Spleen (tissue), 11 donors: ENCODE data around the gene HSD17B14. TPM values are rescaled to one million over a fixed set of nuclear protein-coding genes. Genes with fewer than 3 reads are reported as not detected.

Source experiments
- DNase-seq: peaks from one replicate; pipeline ENCODE4 v3.0.0-alpha.2; 2020
- H3K27ac ChIP-seq, 8 donors: fragments of 200-600 bp; sonication (generic) in 7 of 8; 1 replicate in 4 of 8; 2 replicates in 4 of 8; pipeline versions ENCODE4 v1.5.0 to v1.8.0; 2016 to 2021; ENCODE audit warnings: inconsistent platforms in 4 of 8, mild to moderate bottlenecking in 4 of 8, moderate library complexity in 1 of 8
- H3K27me3 ChIP-seq, 7 donors: fragments of 200-600 bp; sonication (generic) in 6 of 7; replicated peaks in 1 of 7; 1 replicate in 4 of 7; 2 replicates in 3 of 7; pipeline versions ENCODE4 v1.5.0 to v1.8.0; 2016 to 2021; ENCODE audit warnings: inconsistent platforms in 3 of 7, mild to moderate bottlenecking in 1 of 7
- H3K36me3 ChIP-seq, 6 donors: fragments of 200-600 bp; sonication (generic) in 5 of 6; 1 replicate in 4 of 6; 2 replicates in 2 of 6; pipeline versions ENCODE4 v1.5.0 to v1.8.0; 2016 to 2021; ENCODE audit warnings: inconsistent platforms in 2 of 6
- H3K4me1 ChIP-seq, 6 donors: fragments of 200-600 bp; sonication (generic) in 5 of 6; 1 replicate in 3 of 6; 2 replicates in 3 of 6; pipeline versions ENCODE4 v1.5.0 to v1.8.0; 2016 to 2021; ENCODE audit warnings: inconsistent platforms in 3 of 6
- H3K4me3 ChIP-seq, 8 donors: fragments of 200-600 bp; sonication (generic) in 7 of 8; 1 replicate in 4 of 8; 2 replicates in 4 of 8; pipeline versions ENCODE4 v1.5.0 to v1.8.0; 2016 to 2021; ENCODE audit warnings: inconsistent platforms in 4 of 8, mild to moderate bottlenecking in 4 of 8, moderate library complexity in 2 of 8
- H3K9me3 ChIP-seq, 8 donors: fragments of 200-600 bp; sonication (generic) in 7 of 8; 1 replicate in 4 of 8; 2 replicates in 4 of 8; pipeline versions ENCODE4 v1.5.0 to v1.8.0; 2016 to 2021; ENCODE audit warnings: inconsistent platforms in 4 of 8
- POLR2A ChIP-seq, 3 donors: fragments of 450-650 bp; IDR thresholded peaks; one replicate each; pipeline ENCODE4 v1.5.1; 2017; ENCODE audit warnings: antibody characterized with exemption in 3 of 3, mild to moderate bottlenecking in 1 of 3
- POLR2AphosphoS5 ChIP-seq, 3 donors: sonication (generic); formaldehyde crosslinking; IDR thresholded peaks; one replicate each; pipeline ENCODE4 v1.5.1; 2017; ENCODE audit warnings: antibody characterized with exemption in 3 of 3
- WGBS, 5 donors: extraction: QIAGEN DNeasy Blood & Tissue Kit in 3 of 5; methylation state at CpG; one replicate each; pipeline versions ENCODE4 v1.1.5 to v1.1.7; 2013 to 2018; 5-methylcytosine and 5-hydroxymethylcytosine counted together
- intact Hi-C: fragments of 100-400 bp; cut with DNase I; formaldehyde crosslinking; loops from one replicate; pipeline ENCODE4 v1.15.0; 2023; ENCODE audit warnings: low total_unique reads
- polyA plus RNA-seq, 3 donors: library from polyadenylated mRNA; stranded (reverse); fragments of 200-250 nt; gene quantifications; one replicate each; pipeline ENCODE4 v1.2.1, GENCODE V29; 2013
- total RNA-seq, 7 donors: library from RNA; depleted of rRNA in 3 of 7; stranded (reverse); fragments of >200 nt in 3 of 7; fragmentation: NEBNext Ultra II Directional in 4 of 7; extraction: Animal tissue kit (Norgen Biotek cat#: 25700) in 4 of 7; gene quantifications; one replicate each; pipeline versions ENCODE4 v1.1.0 to v1.2.1, GENCODE V29; 2016 to 2021
- TF ChIP-seq, protein P1 (sequence below), 11 experiments: fragments of 200-600 bp in 7 of 11; fragments of 450-650 bp in 4 of 11; sonication (generic) in 4 of 11; IDR thresholded peaks in 8 of 11; conservative IDR thresholded peaks in 3 of 11; 1 replicate in 7 of 11; 2 replicates in 4 of 11; pipeline versions ENCODE4 v1.4.0 to v1.8.0; 2016 to 2021; ENCODE audit warnings: antibody characterized with exemption in 11 of 11, inconsistent platforms in 4 of 11, mild to moderate bottlenecking in 1 of 11
- donor health status: healthy with polysubstance abuse.
- donor health status: DM: no; HTN: no; CAD: no; lungs with moderate emphysema.
- donor health status: DM: no; HTN: no; CAD: no.
- donor health status: Bipolar disorder and iron deficiency.
- donor health status: healthy.
- donor health status: DM: no; HTN: no; CAD: no.
- donor health status: DM: yes; HTN: yes; CAD: no.

The HSD17B14 gene
- total and polyA plus RNA-seq, 10 donors = 2.4 to 16.5 (median 10.6) TPM

DNA sequence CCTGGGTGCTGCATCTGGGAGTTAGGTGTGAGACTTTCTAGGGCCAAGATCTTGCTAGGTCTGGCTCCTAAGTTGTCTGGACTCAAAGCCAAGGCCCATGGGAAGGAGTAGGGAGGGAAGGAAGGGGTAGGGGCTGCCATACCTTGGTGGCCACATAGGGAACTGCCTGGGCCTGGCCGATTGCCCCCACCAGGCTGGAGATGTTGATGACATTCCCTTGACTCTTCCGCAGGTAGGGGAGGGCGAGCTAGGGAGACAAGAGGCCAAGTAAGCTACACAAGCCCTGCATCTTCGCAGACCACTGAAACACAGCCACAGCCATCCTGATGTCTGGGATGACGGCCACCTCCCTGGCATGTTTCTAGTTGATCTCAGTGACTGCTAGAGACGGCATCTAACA is 21.4 kb downstream of the HSD17B14 start:
- WGBS, 5 donors = 83 to 96% (median 93%) methylated on average over 6 of the region's 6 CpGs
- DNase-seq = no peak
- Histone ChIP-seq H3K4me1 (peaks cover 11 to 43% (median 29%) of the 10 kb centered on the region in 6 donors), H3K27ac (no peak overlapping the region), H3K27me3 (peaks cover 0 to 8% (median 0%) of the 10 kb centered on the region in 7 donors), H3K9me3 (no peaks in the 10 kb centered on the region), H3K4me3 (no peak overlapping the region), H3K36me3 (no peaks in the 10 kb centered on the region)
- TF ChIP-seq POLR2A (IDR thresholded peaks at IDR 0.05) = no peak
- no peak for TF ChIP-seq POLR2AphosphoS5 (IDR thresholded peaks at IDR 0.05)
- TF ChIP-seq, protein P1, sequence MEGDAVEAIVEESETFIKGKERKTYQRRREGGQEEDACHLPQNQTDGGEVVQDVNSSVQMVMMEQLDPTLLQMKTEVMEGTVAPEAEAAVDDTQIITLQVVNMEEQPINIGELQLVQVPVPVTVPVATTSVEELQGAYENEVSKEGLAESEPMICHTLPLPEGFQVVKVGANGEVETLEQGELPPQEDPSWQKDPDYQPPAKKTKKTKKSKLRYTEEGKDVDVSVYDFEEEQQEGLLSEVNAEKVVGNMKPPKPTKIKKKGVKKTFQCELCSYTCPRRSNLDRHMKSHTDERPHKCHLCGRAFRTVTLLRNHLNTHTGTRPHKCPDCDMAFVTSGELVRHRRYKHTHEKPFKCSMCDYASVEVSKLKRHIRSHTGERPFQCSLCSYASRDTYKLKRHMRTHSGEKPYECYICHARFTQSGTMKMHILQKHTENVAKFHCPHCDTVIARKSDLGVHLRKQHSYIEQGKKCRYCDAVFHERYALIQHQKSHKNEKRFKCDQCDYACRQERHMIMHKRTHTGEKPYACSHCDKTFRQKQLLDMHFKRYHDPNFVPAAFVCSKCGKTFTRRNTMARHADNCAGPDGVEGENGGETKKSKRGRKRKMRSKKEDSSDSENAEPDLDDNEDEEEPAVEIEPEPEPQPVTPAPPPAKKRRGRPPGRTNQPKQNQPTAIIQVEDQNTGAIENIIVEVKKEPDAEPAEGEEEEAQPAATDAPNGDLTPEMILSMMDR (IDR thresholded peaks at IDR 0.05 in 8 of 11, conservative IDR thresholded peaks at IDR 0.05 in 3 of 11) = no peak
- intact Hi-C loops = no loop called here

DNA sequence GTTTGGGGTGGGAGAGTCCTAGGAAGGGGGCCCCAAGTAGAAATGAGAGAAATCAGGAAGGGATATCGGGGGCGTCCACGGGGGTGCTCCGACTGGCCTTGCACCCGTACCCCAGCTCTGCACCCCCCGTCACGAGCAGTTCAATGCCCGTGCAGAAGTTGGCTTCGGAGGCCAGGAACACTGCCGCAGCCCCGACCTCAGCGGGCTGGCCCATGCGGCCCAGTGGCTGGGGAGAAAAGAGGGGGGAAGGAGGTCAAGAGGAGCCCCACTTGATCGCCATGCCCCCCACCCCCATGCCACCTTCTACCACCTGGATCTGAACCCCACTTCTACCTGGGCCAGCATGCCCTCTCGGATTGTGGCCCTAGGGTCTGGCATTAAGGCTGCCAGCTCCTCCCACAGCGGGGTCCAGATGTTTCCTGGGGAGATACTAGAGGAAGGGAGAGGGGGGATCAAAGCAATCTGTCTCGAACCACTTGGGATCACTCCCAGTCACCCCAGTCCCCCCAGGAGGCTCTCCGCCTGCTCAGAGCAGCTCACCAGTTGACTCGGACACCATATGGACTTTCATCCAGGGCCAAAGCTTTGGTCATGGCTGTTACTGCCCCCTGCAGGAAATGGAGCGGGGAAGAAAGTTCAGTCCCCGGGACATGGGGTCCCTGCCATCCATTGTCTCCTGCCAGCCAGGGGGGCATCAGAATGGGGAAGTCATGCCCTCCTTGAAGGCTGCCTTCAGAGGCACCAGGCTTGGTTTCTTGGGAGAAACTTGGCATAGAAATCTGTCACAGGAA is 23.0 kb downstream of the HSD17B14 start:
- Histone ChIP-seq H3K4me1 (peaks cover 15 to 52% (median 26%) of the 10 kb centered on the region in 6 donors), H3K36me3 (no peaks in the 10 kb centered on the region), H3K4me3 (no peak overlapping the region), H3K9me3 (no peaks in the 10 kb centered on the region), H3K27ac (peak overlapping the region in 3 of 8 donors; percentile 81 to 85 (median 85)), H3K27me3 (peaks cover 0 to 8% (median 0%) of the 10 kb centered on the region in 7 donors)
- DNase-seq = no peak
- 82 to 91% (median 90%) methylated on average over 15 to 21 of the region's 21 CpGs for WGBS, 5 donors
- intact Hi-C loops = no loop called here
- TF ChIP-seq, protein P1 (IDR thresholded peaks at IDR 0.05 in 8 of 11, conservative IDR thresholded peaks at IDR 0.05 in 3 of 11) = peak in 1 of 11 experiments; percentile 8
- no peak for TF ChIP-seq POLR2A (IDR thresholded peaks at IDR 0.05)

DNA sequence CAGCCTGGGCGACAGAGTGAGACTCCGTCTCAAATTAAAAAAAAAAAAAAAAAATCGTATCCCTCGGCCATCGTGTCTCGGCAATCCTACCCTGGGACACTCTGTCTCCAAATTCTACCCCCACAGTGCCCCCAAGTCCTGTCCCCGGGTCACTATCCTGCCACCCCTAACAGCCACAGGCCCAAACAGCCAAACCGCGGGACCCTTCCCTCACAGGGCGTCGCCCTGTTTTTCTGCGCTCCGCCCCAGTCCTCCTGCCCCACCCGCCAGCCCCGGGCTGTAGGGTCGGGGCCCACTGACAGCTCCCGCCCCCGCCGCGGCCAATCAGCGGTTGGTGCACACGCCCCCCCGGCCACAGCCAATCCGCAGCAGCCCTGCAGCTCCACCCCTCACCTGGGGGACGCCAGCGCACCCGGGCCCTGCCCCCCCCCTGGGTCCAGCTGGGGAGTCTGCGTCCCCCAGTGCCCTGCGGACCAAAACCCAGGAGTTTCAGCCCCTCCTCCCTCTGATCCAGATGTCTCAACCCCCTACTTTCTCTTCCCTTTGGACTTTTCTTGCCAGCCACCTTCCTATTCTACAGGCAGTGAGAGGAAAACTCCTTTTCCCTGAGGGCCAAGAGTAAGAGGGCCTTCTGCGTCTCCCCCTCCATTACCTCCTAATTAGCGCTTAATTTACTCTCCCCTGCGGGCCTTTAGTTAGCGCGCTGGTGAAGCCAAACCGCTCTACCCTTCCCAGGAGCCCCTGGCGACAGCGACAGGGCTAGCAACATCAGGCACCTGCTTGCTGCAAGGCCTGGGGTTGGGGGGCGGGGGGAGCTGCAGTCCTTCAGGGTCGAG is 24.0 kb downstream of the HSD17B14 start:
- WGBS, 5 donors = 14 to 25% (median 16%) methylated on average over 26 to 39 of the region's 39 CpGs
- TF ChIP-seq, protein P1 (IDR thresholded peaks at IDR 0.05 in 8 of 11, conservative IDR thresholded peaks at IDR 0.05 in 3 of 11) = peak in 1 of 11 experiments; percentile 22
- TF ChIP-seq POLR2AphosphoS5 (IDR thresholded peaks at IDR 0.05) (peak; percentile 57 to 84 (median 80)), POLR2A (IDR thresholded peaks at IDR 0.05) (no peak)
- peak; percentile 91 for DNase-seq
- peaks cover 15 to 52% (median 26%) of the 10 kb centered on the region in 6 donors for H3K4me1 ChIP-seq
- peaks cover 0 to 8% (median 0%) of the 10 kb centered on the region in 7 donors for H3K27me3 ChIP-seq
- H3K27ac ChIP-seq = peak overlapping the region in 7 of 8 donors; percentile 61 to 85 (median 83)
- H3K9me3 ChIP-seq = no peaks in the 10 kb centered on the region
- H3K4me3 ChIP-seq = peak overlapping the region in 7 of 8 donors; percentile 68 to 82 (median 73)
- intact Hi-C loops = no loop called here
- peaks cover 0 to 8% (median 0%) of the 10 kb centered on the region in 6 donors for H3K36me3 ChIP-seq
